OCI-LY7 (cell line): ENCODE measurements around the gene AMOTL1.

Source experiments
- CTCF ChIP-seq: fragments of 200-600 bp; sonication (generic); conservative IDR thresholded peaks from 2 replicates; pipeline ENCODE4 v1.5.1; 2014; ENCODE audit warnings: mild to moderate bottlenecking, antibody characterized with exemption, low read length, moderate library complexity, mixed read lengths
- EZH2phosphoT487 ChIP-seq: fragments of 200-600 bp; sonication (generic); IDR thresholded peaks from 2 replicates; pipeline ENCODE4 v1.6.1; 2018; ENCODE audit warnings: low read depth, borderline replicate concordance, mild to moderate bottlenecking, mixed run types, antibody characterized with exemption, low read length, moderate library complexity, mixed read lengths

- TF ChIP-seq CTCF, result no peak
- no peak for TF ChIP-seq EZH2phosphoT487
These were observed 46.4 kb upstream of the AMOTL1 start for GRCh38 chr11:94721565-94722292.
